Tibial nerve (tissue), 4 donors: ENCODE measurements around the gene ADK. TPM values are rescaled to one million over a fixed set of nuclear protein-coding genes. Genes with fewer than 3 reads are reported as not detected.
A peak's percentile ranks its signal among the peaks of the same experiment; 100 is the strongest.
"Not testable (repeated sequence)": the region's sequence is repeated elsewhere in the genome, so short reads cannot be mapped to it uniquely, and the experiment has no call there.

ENCODE experiments used
- DNase-seq, 2 donors: peaks; one replicate each; pipeline ENCODE4 v3.0.0-alpha.2; 2019; ENCODE audit warnings: low spot score in 2 of 2
- H3K27ac ChIP-seq, 4 donors: fragments of 200-600 bp; sonication (generic) in 3 of 4; one replicate each; pipeline ENCODE4 v1.5.1; 2017 to 2019; ENCODE audit warnings: mild to moderate bottlenecking in 1 of 4
- H3K27me3 ChIP-seq, 2 donors: fragments of 200-600 bp; sonication (generic) in 1 of 2; one replicate each; pipeline versions ENCODE4 v1.5.1 to v1.6.0; 2017 to 2019
- H3K36me3 ChIP-seq, 3 donors: fragments of 200-600 bp; sonication (generic); one replicate each; pipeline ENCODE4 v1.5.1; 2018 to 2019
- H3K4me1 ChIP-seq, 4 donors: fragments of 200-600 bp; sonication (generic) in 3 of 4; one replicate each; pipeline ENCODE4 v1.5.1; 2017 to 2019
- H3K4me3 ChIP-seq, 4 donors: fragments of 200-600 bp; sonication (generic) in 3 of 4; one replicate each; pipeline ENCODE4 v1.5.1; 2017 to 2019; ENCODE audit warnings: mild to moderate bottlenecking in 1 of 4, moderate library complexity in 1 of 4
- H3K9me3 ChIP-seq, 4 donors: fragments of 200-600 bp; sonication (generic) in 3 of 4; one replicate each; pipeline ENCODE4 v1.5.1; 2017 to 2019
- EP300 ChIP-seq, 2 donors: sonication (generic); formaldehyde crosslinking; IDR thresholded peaks; one replicate each; pipeline ENCODE4 v1.6.1; 2017; ENCODE audit warnings: antibody characterized with exemption in 2 of 2, mild to moderate bottlenecking in 1 of 2
- POLR2A ChIP-seq, 2 donors: fragments of 450-650 bp; IDR thresholded peaks; one replicate each; pipeline ENCODE4 v1.6.1; 2017; ENCODE audit warnings: antibody characterized with exemption in 2 of 2, mild to moderate bottlenecking in 2 of 2, moderate library complexity in 2 of 2
- WGBS, 2 donors: methylation state at CpG; one replicate each; pipeline ENCODE4 v1.1.5; 2018; 5-methylcytosine and 5-hydroxymethylcytosine counted together
- total RNA-seq, 4 donors: library from RNA; depleted of rRNA; stranded (reverse); fragments of >200 nt; gene quantifications; one replicate each; pipeline ENCODE4 v1.1.0, GENCODE V29; 2016
- TF ChIP-seq, protein P1 (sequence below), 5 experiments: fragments of 200-600 bp in 3 of 5; fragments of 450-650 bp in 2 of 5; sonication (generic) in 3 of 5; IDR thresholded peaks; one replicate each; pipeline ENCODE4 v1.5.1; 2016 to 2019; ENCODE audit warnings: antibody characterized with exemption in 5 of 5, mild to moderate bottlenecking in 3 of 5, moderate library complexity in 2 of 5

Gene ADK
- total RNA-seq, 4 donors from 2014 or later, result 28.2 to 50.9 (median 34.0) TPM

DNA sequence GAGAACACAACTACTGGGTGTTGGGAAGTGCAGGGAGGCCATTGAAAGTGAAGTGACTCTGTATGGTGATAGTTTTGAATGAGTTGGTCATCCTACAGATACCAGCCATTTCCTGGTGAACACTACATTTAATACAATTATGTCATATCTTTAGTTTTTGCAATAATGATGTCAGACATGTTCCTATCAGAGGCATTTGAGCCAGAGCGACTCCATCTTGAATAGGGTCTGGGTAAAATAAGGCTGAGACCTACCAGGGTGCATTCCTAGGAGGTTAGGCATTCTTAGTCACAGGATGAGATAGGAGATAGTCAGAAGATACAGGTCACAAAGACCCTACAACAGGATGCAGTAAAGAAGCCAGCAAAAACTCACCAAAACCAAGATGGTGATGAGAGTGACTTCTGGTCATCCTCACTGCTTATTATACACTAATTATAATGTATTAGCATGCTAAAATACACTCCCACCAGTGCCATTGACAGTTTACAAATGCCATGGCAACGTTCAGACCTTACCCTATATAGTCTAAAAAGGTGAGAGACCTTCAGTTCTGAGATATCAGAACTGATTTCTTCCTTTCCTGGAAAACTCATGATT, 28.2 kb downstream of the ADK start:
- TF ChIP-seq, protein P1, sequence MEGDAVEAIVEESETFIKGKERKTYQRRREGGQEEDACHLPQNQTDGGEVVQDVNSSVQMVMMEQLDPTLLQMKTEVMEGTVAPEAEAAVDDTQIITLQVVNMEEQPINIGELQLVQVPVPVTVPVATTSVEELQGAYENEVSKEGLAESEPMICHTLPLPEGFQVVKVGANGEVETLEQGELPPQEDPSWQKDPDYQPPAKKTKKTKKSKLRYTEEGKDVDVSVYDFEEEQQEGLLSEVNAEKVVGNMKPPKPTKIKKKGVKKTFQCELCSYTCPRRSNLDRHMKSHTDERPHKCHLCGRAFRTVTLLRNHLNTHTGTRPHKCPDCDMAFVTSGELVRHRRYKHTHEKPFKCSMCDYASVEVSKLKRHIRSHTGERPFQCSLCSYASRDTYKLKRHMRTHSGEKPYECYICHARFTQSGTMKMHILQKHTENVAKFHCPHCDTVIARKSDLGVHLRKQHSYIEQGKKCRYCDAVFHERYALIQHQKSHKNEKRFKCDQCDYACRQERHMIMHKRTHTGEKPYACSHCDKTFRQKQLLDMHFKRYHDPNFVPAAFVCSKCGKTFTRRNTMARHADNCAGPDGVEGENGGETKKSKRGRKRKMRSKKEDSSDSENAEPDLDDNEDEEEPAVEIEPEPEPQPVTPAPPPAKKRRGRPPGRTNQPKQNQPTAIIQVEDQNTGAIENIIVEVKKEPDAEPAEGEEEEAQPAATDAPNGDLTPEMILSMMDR (IDR thresholded peaks at IDR 0.05), result no peak
- TF ChIP-seq POLR2A (IDR thresholded peaks at IDR 0.05), result no peak
- TF ChIP-seq EP300 (IDR thresholded peaks at IDR 0.05), result no peak
- Histone ChIP-seq H3K4me1 (peaks cover 0 to 40% (median 13%) of the 10 kb centered on the region in 4 donors), H3K27me3 (no peaks in the 10 kb centered on the region), H3K4me3 (no peak overlapping the region), H3K9me3 (no peaks in the 10 kb centered on the region), H3K27ac (no peak overlapping the region), H3K36me3 (no peaks in the 10 kb centered on the region)
- DNase-seq, result no peak
- 97 to 100% methylated on average over 2 of the region's 2 CpGs for WGBS, 2 donors

- TF ChIP-seq POLR2A (IDR thresholded peaks at IDR 0.05) (no peak), EP300 (IDR thresholded peaks at IDR 0.05) (no peak)
- TF ChIP-seq, protein P1 (IDR thresholded peaks at IDR 0.05), result no peak
- no peaks in the 10 kb centered on the region for H3K9me3 ChIP-seq
- H3K27me3 ChIP-seq, result no peaks in the 10 kb centered on the region
- H3K4me1 ChIP-seq, result peaks cover 0 to 39% (median 17%) of the 10 kb centered on the region in 4 donors
- no peaks in the 10 kb centered on the region for H3K36me3 ChIP-seq
- H3K27ac ChIP-seq, result peak overlapping the region in 1 of 4 donors; percentile 30
- no peak overlapping the region for H3K4me3 ChIP-seq
- no peak for DNase-seq
Observed at GRCh38 chr10:74186678-74187077, 35.7 kb downstream of the ADK start.

DNA sequence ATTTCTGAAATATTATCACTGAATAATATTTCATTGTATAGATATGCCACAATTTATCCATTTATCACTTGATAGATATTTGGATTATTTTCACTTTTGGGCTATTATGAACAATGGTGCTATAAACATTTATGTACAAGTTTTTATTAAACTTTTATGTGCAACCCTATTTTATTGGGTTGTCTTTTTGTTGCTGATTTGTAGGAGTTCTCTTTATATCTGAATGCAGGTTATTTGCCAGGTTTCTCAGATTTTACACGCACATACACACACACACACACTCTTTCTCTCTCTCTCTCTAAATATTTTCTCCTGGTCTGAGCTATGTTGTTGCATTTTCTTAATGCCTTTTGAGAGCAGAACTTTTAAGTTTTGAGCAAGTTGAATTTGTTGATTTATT, 36.2 kb downstream of the ADK start:
- Histone ChIP-seq H3K9me3 (no peaks in the 10 kb centered on the region), H3K27me3 (no peaks in the 10 kb centered on the region), H3K4me1 (peaks cover 0 to 39% (median 16%) of the 10 kb centered on the region in 4 donors), H3K36me3 (no peaks in the 10 kb centered on the region), H3K4me3 (no peak overlapping the region), H3K27ac (peak overlapping the region in 2 of 4 donors; percentile 12 to 18)
- TF ChIP-seq EP300 (IDR thresholded peaks at IDR 0.05), result no peak
- TF ChIP-seq POLR2A (IDR thresholded peaks at IDR 0.05), result no peak
- TF ChIP-seq, protein P1 (IDR thresholded peaks at IDR 0.05), result no peak
- WGBS, 2 donors, result 74 to 81% methylated on average over 1 of the region's 1 CpG
- DNase-seq, result no peak

GRCh38 chr10:74188617-74189016, 37.6 kb downstream of the ADK start:
- H3K27ac ChIP-seq, DNase-seq, H3K9me3 ChIP-seq, H3K4me3 ChIP-seq, H3K36me3 ChIP-seq, H3K27me3 ChIP-seq: not testable (repeated sequence)
- H3K4me1 ChIP-seq, result peaks cover 0 to 46% (median 16%) of the 10 kb centered on the region in 4 donors
- WGBS, 2 donors, result 95 to 96% methylated on average over 13 of the region's 13 CpGs

DNA sequence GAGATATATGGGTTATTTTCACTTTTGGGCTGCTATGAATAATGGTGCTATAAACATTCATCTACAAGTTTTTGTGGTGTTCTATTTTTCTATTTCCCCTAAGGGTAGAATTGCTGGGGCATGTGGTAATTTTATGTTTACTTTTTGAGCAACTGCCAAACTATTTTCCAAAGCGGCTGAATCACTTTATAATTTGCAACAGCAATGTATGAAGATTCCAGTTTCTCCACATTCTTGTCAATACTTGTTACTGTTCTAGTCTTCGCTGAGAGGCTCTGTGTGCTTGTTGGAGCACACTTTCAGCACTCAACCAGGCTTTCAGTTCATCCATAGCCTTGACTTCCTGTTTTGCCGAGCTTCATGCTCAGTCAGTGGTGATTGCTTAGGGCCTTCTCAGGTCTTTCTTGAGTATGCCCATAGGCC, 39.0 kb downstream of the ADK start:
- DNase-seq, result peak in 1 of 2 donors; percentile 20
- H3K27me3 ChIP-seq, result no peaks in the 10 kb centered on the region
- TF ChIP-seq, protein P1 (IDR thresholded peaks at IDR 0.05), result no peak
- peak in 1 of 2 donors; percentile 38 for TF ChIP-seq EP300 (IDR thresholded peaks at IDR 0.05)
- H3K4me1 ChIP-seq, result peaks cover 0 to 60% (median 19%) of the 10 kb centered on the region in 4 donors
- H3K9me3 ChIP-seq, result no peaks in the 10 kb centered on the region
- 8% methylated on average over 3 of the region's 3 CpGs for WGBS, 2 donors
- peak overlapping the region in 2 of 4 donors; percentile 6 to 19 for H3K4me3 ChIP-seq
- no peaks in the 10 kb centered on the region for H3K36me3 ChIP-seq
- peak overlapping the region; percentile 46 to 81 (median 72) for H3K27ac ChIP-seq
